ENCODE results near the gene JAM3. TPM values are rescaled to one million over a fixed set of nuclear protein-coding genes. Genes with fewer than 3 reads are reported as not detected.

Gene JAM3
- total and polyA plus RNA-seq, 2 of the 8 experiments (the other 6 are each of a cell fraction or from before 2014, with no cell fraction given) = 19.6 to 42.8 TPM

- no peak for DNase-seq (ENCODE audit: low read depth in 1 of 2, low spot score in 2 of 2)
- Histone ChIP-seq H3K27me3 (replicated peaks in 1 of 4; ENCODE audit: control insufficient read depth in 3 of 4, extremely low read depth in 1 of 4, insufficient read depth in 3 of 4, low read length in 3 of 4) (peaks cover 0 to 2% (median 0%) of the 10 kb centered on the region in 4 experiments; a peak in 3 of 7 replicates), H2BK20ac (ENCODE audit: low read length) (no peak overlapping the region), H3K23ac (ENCODE audit: insufficient read length) (no peak overlapping the region), H3K9me3 (ENCODE audit: insufficient read depth in 2 of 2, low read depth in 1 of 2, low read length in 1 of 2) (no peaks in the 10 kb centered on the region), H2BK12ac (ENCODE audit: low read depth, low read length) (no peak overlapping the region), H4K91ac (replicated peaks; ENCODE audit: insufficient read length, low read length) (no peak overlapping the region), H3K9ac (replicated peaks in 1 of 4; ENCODE audit: extremely low read depth in 1 of 4, low read depth in 3 of 4, low read length in 3 of 4) (no peak overlapping the region), H3K79me1 (ENCODE audit: low read depth, low read length) (peaks cover 5% of the 10 kb centered on the region; the same call in 1 of the 2 replicates), H3K18ac (ENCODE audit: extremely low read depth, low read length) (no peak overlapping the region), H3K27ac (ENCODE audit: low read depth, low read length) (no peak overlapping the region), H2BK120ac (replicated peaks; ENCODE audit: low read depth, low read length) (no peak overlapping the region), H3K79me2 (ENCODE audit: control insufficient read depth in 1 of 2, insufficient read depth in 2 of 2, low read length in 2 of 2) (peaks cover 0 to 13% of the 10 kb centered on the region in 2 experiments; a peak in 1 of 4 replicates), H4K20me1 (replicated peaks in 1 of 2; ENCODE audit: control insufficient read depth in 1 of 2, insufficient read depth in 2 of 2, low read length in 2 of 2) (peaks cover 0 to 3% of the 10 kb centered on the region in 2 experiments), H3K4me3 (ENCODE audit: extremely low read depth in 1 of 4, insufficient read depth in 2 of 4, low read depth in 3 of 4, low read length in 4 of 4) (no peak overlapping the region), H3K56ac (replicated peaks; ENCODE audit: insufficient read length, low read depth, low read length) (no peak overlapping the region), H4K5ac (ENCODE audit: insufficient read length, low read depth, low read length) (no peak overlapping the region), H3K4me2 (ENCODE audit: insufficient read depth in 1 of 2, low read depth in 2 of 2, low read length in 2 of 2) (no peak overlapping the region), H2BK15ac (ENCODE audit: low read length) (no peak overlapping the region), H3K36me3 (ENCODE audit: control insufficient read depth in 2 of 4, insufficient read depth in 4 of 4, low read length in 3 of 4) (no peaks in the 10 kb centered on the region), H2AK5ac (ENCODE audit: low read depth, low read length) (no peak overlapping the region), H4K8ac (ENCODE audit: extremely low read depth, insufficient read depth, low read length) (no peak overlapping the region), H2BK5ac (ENCODE audit: low read depth, low read length) (no peak overlapping the region), H3K4me1 (replicated peaks in 1 of 4; ENCODE audit: control insufficient read depth in 3 of 4, insufficient read depth in 4 of 4, low read length in 3 of 4) (peaks cover 0 to 6% (median 2%) of the 10 kb centered on the region in 4 experiments; a peak in 4 of 7 replicates), H3K4ac (replicated peaks; ENCODE audit: insufficient read length, low read depth, low read length) (no peak overlapping the region), H2AFZ (ENCODE audit: low read length) (no peak overlapping the region), H3K23me2 (ENCODE audit: low read depth, low read length) (peaks cover 2% of the 10 kb centered on the region), H3K14ac (ENCODE audit: insufficient read length) (no peak overlapping the region)
- POLR2A ChIA-PET (ENCODE audit: partially characterized antibody) = no interaction called here
- CTCF ChIA-PET (ENCODE audit: partially characterized antibody) = interaction anchor here (0.9 to 2.1 kb wide), 3 partner anchors 13 to 72 kb away, joined by 3 to 6 read pairs (median 4); no protein-coding TSS in a partner anchor
- no peak for FAIRE-seq
- WGBS, 2 experiments (ENCODE audit: extremely low coverage in 1 of 2, insufficient coverage in 1 of 2, insufficient read length in 1 of 2, insufficient replicate concordance in 2 of 2, low coverage in 1 of 2, low lambda C conversion rate in 2 of 2, missing lambda C conversion rate in 1 of 2) = 75% methylated on average over 10 of the region's 12 CpGs; no CpG with 5 or more reads in 1 of the 2 experiments
- TF ChIP-seq, protein P1, sequence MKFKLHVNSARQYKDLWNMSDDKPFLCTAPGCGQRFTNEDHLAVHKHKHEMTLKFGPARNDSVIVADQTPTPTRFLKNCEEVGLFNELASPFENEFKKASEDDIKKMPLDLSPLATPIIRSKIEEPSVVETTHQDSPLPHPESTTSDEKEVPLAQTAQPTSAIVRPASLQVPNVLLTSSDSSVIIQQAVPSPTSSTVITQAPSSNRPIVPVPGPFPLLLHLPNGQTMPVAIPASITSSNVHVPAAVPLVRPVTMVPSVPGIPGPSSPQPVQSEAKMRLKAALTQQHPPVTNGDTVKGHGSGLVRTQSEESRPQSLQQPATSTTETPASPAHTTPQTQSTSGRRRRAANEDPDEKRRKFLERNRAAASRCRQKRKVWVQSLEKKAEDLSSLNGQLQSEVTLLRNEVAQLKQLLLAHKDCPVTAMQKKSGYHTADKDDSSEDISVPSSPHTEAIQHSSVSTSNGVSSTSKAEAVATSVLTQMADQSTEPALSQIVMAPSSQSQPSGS (IDR thresholded peaks at IDR 0.05; ENCODE audit: low read length) = no peak
- TF ChIP-seq CREB1 (IDR thresholded peaks at IDR 0.05) (no peak), SP4 (IDR thresholded peaks at IDR 0.05; ENCODE audit: low read length) (no peak), PHF8 (conservative IDR thresholded peaks at IDR 0.05; ENCODE audit: low read depth, low read length) (no peak), GABPA (IDR thresholded peaks at IDR 0.05; ENCODE audit: borderline replicate concordance, insufficient read depth, low read length) (no peak), RBBP5 (IDR thresholded peaks at IDR 0.05; ENCODE audit: borderline replicate concordance, low read depth, low read length) (no peak), SRF (IDR thresholded peaks at IDR 0.05; ENCODE audit: low read depth, low read length) (no peak), CHD1 (IDR thresholded peaks at IDR 0.05; ENCODE audit: low read depth, low read length) (no peak), CBX5 (IDR thresholded peaks at IDR 0.05; ENCODE audit: low read depth, low read length) (no peak), ZNF274 (IDR thresholded peaks at IDR 0.05; ENCODE audit: borderline replicate concordance, extremely low read depth, low read length) (no peak)
Observed at GRCh38 chr11:134066943-134067885, 1.7 kb upstream of the JAM3 start.

All from H1 (cell line).